ENCODE data around the gene YIF1A.

YIF1A gene

DNA sequence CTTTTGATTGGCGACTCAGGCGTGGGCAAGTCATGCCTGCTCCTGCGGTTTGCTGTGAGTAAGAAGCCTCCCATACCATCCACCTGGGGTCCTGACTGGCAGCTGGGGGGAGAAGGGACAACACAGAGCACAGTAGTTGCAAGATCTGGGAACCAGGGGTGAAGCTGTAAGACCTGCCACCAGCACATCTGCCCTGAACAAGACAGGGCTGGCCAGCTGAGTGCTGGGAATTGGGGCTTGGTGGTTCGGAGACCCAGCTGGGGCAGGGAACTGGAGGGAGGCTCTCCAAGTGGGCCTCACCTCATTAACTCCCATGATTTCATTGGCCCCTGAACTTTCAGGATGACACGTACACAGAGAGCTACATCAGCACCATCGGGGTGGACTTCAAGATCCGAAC, 17.1 kb downstream of the YIF1A start:
- TF ChIP-seq, protein P1, sequence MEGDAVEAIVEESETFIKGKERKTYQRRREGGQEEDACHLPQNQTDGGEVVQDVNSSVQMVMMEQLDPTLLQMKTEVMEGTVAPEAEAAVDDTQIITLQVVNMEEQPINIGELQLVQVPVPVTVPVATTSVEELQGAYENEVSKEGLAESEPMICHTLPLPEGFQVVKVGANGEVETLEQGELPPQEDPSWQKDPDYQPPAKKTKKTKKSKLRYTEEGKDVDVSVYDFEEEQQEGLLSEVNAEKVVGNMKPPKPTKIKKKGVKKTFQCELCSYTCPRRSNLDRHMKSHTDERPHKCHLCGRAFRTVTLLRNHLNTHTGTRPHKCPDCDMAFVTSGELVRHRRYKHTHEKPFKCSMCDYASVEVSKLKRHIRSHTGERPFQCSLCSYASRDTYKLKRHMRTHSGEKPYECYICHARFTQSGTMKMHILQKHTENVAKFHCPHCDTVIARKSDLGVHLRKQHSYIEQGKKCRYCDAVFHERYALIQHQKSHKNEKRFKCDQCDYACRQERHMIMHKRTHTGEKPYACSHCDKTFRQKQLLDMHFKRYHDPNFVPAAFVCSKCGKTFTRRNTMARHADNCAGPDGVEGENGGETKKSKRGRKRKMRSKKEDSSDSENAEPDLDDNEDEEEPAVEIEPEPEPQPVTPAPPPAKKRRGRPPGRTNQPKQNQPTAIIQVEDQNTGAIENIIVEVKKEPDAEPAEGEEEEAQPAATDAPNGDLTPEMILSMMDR (IDR thresholded peaks at IDR 0.05) = no peak

GRCh38 chr11:66268952-66269905, 19.7 kb downstream of the YIF1A start:
- TF ChIP-seq, protein P1 (IDR thresholded peaks at IDR 0.05) = no peak

GRCh38 chr11:66268244-66268951, 20.5 kb downstream of the YIF1A start, which contains the start of gene RAB1B:
Gene RAB1B (plus strand): TSS chr11:66268639. CDS start chr11:66268680, 41 bp downstream.
- TF ChIP-seq, protein P1 (IDR thresholded peaks at IDR 0.05) = no peak

- TF ChIP-seq, protein P1 (IDR thresholded peaks at IDR 0.05) = no peak
Observed at GRCh38 chr11:66267379-66268243, 21.3 kb downstream of the YIF1A start.

GRCh38 chr11:66267039-66267378, 21.9 kb downstream of the YIF1A start:
- TF ChIP-seq, protein P1 (IDR thresholded peaks at IDR 0.05) = no peak

- TF ChIP-seq, protein P1 (IDR thresholded peaks at IDR 0.05) = no peak
Observed at GRCh38 chr11:66266378-66267038, 22.4 kb downstream of the YIF1A start.
